Activated T-cell treated with anti-CD3 and anti-CD28 coated beads for 4 hours (primary cell): ENCODE results near the gene YIF1A.
A peak's percentile ranks its signal among the peaks of the same experiment; 100 is the strongest.
"Not testable (repeated sequence)": the region's sequence is repeated elsewhere in the genome, so short reads cannot be mapped to it uniquely, and the experiment has no call there.

ENCODE experiments used
- DNase-seq: peaks from one replicate; pipeline ENCODE4 v3.0.0-alpha.2; 2020

The YIF1A gene

GRCh38 chr11:66268244-66268951 is 20.5 kb downstream of the YIF1A start, which contains the start of gene RAB1B:
RAB1B (plus strand) TSS chr11:66268639; CDS start chr11:66268680, 41 bp downstream.
- DNase-seq = peak; percentile 99

- DNase-seq = peak; percentile 78
These were observed 21.3 kb downstream of the YIF1A start for GRCh38 chr11:66267379-66268243.

- DNase-seq = no peak
These were observed 21.9 kb downstream of the YIF1A start for GRCh38 chr11:66267039-66267378.

GRCh38 chr11:66266378-66267038 is 22.4 kb downstream of the YIF1A start:
- no peak for DNase-seq

GRCh38 chr11:66265531-66266377 is 23.2 kb downstream of the YIF1A start:
- DNase-seq = no peak

- DNase-seq = no peak
These were observed 24.0 kb downstream of the YIF1A start for GRCh38 chr11:66264914-66265313.

GRCh38 chr11:66264383-66264782 is 24.6 kb downstream of the YIF1A start:
- DNase-seq = no peak

GRCh38 chr11:66263785-66264184 is 25.2 kb downstream of the YIF1A start:
- no peak for DNase-seq

GRCh38 chr11:66263231-66263630 is 25.7 kb downstream of the YIF1A start:
- DNase-seq = no peak

GRCh38 chr11:66262696-66263095 is 26.2 kb downstream of the YIF1A start:
- DNase-seq = no peak

GRCh38 chr11:66262191-66262590 is 26.8 kb downstream of the YIF1A start:
- DNase-seq = no peak

- no peak for DNase-seq
These were observed 27.4 kb downstream of the YIF1A start for GRCh38 chr11:66261578-66261977.

- no peak for DNase-seq
These were observed 29.0 kb downstream of the YIF1A start for GRCh38 chr11:66259956-66260355.

- no peak for DNase-seq
These were observed 29.7 kb downstream of the YIF1A start for GRCh38 chr11:66259225-66259624.

- no peak for DNase-seq
These were observed 30.5 kb downstream of the YIF1A start for GRCh38 chr11:66258473-66258893.

- DNase-seq = not testable (repeated sequence)
These were observed 35.9 kb downstream of the YIF1A start for GRCh38 chr11:66253081-66253480.

GRCh38 chr11:66251809-66252208 is 37.1 kb downstream of the YIF1A start:
- DNase-seq = no peak

GRCh38 chr11:66248903-66249302 is 40.0 kb downstream of the YIF1A start:
- no peak for DNase-seq

GRCh38 chr11:66247801-66248200 is 41.1 kb downstream of the YIF1A start:
- no peak for DNase-seq

GRCh38 chr11:66247295-66247694 is 41.6 kb downstream of the YIF1A start:
- DNase-seq = no peak

GRCh38 chr11:66243782-66244535 is 45.0 kb downstream of the YIF1A start:
- no peak for DNase-seq
